Measurements from ENCODE around the gene CHML. TPM values are rescaled to one million over a fixed set of nuclear protein-coding genes. Genes with fewer than 3 reads are reported as not detected.

CHML gene
- total RNA-seq, 1 donor from 2014 or later: 14.2 TPM

DNA sequence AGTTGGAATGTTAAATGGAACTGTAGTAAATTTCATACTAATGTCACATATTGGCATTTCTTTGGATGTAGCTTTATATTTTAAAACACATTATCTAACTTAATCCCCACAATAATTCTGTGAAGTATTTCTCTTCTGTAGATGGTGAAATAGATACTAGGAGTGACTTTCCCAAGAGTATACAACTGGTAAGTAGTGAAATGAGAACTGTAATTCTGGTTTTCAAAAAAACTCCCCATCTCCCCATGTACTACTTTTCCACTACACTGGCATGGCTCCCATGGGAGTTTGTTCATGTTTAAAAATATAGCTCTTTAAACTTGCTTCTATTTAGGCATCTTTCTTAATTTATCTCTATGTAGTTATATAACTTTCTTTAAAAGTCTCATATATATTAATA lies 10.2 kb downstream of the CHML start:
- Mint-ChIP-seq H3K27ac (ENCODE audit: unreplicated experiment) (peak overlapping the region; percentile 10), H3K27me3 (ENCODE audit: unreplicated experiment) (no peaks in the 10 kb centered on the region), H3K9me3 (ENCODE audit: unreplicated experiment) (no peaks in the 10 kb centered on the region), H3K36me3 (ENCODE audit: unreplicated experiment) (peaks cover 13% of the 10 kb centered on the region), H3K4me3 (ENCODE audit: unreplicated experiment) (no peak overlapping the region), H3K4me1 (ENCODE audit: unreplicated experiment) (peaks cover 12% of the 10 kb centered on the region)
- no peak for TF ChIP-seq CTCF (IDR thresholded peaks at IDR 0.05)
- DNase-seq (ENCODE audit: extremely low spot score, unreplicated experiment): no peak

GRCh38 chr1:241627453-241628259 lies 12.5 kb downstream of the CHML start:
- no peak for DNase-seq (ENCODE audit: extremely low spot score, unreplicated experiment)
- H3K9me3 Mint-ChIP-seq (ENCODE audit: unreplicated experiment): no peaks in the 10 kb centered on the region
- H3K36me3 Mint-ChIP-seq (ENCODE audit: unreplicated experiment): peaks cover 7% of the 10 kb centered on the region
- no peak overlapping the region for H3K4me3 Mint-ChIP-seq (ENCODE audit: unreplicated experiment)
- H3K27ac Mint-ChIP-seq (ENCODE audit: unreplicated experiment): no peak overlapping the region
- H3K27me3 Mint-ChIP-seq (ENCODE audit: unreplicated experiment): no peaks in the 10 kb centered on the region
- peak; percentile 67 for TF ChIP-seq CTCF (IDR thresholded peaks at IDR 0.05)
- H3K4me1 Mint-ChIP-seq (ENCODE audit: unreplicated experiment): peaks cover 12% of the 10 kb centered on the region

DNA sequence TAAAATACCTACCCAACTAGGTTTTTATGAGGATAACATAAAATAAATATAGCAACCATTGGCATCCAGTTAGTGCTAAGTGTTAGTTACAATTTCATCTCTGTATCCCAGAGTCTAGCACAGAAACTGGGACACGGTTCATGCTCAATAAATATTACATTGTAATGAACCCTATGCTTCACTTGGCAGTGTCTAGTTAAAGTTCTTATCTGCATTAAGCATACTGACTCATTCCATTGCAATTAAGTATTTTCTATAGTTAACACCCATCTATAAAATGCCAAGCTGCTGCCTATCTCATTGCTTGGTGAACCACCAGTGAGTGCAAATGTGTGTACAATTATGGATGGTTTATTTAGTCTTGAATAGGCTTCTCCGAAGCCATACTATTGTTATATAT lies 15.2 kb downstream of the CHML start:
- Mint-ChIP-seq H3K4me1 (ENCODE audit: unreplicated experiment) (peaks cover 5% of the 10 kb centered on the region), H3K9me3 (ENCODE audit: unreplicated experiment) (no peaks in the 10 kb centered on the region), H3K27me3 (ENCODE audit: unreplicated experiment) (no peaks in the 10 kb centered on the region), H3K4me3 (ENCODE audit: unreplicated experiment) (no peak overlapping the region), H3K36me3 (ENCODE audit: unreplicated experiment) (peaks cover 12% of the 10 kb centered on the region), H3K27ac (ENCODE audit: unreplicated experiment) (no peak overlapping the region)
- TF ChIP-seq CTCF (IDR thresholded peaks at IDR 0.05): no peak
- DNase-seq (ENCODE audit: extremely low spot score, unreplicated experiment): no peak

DNA sequence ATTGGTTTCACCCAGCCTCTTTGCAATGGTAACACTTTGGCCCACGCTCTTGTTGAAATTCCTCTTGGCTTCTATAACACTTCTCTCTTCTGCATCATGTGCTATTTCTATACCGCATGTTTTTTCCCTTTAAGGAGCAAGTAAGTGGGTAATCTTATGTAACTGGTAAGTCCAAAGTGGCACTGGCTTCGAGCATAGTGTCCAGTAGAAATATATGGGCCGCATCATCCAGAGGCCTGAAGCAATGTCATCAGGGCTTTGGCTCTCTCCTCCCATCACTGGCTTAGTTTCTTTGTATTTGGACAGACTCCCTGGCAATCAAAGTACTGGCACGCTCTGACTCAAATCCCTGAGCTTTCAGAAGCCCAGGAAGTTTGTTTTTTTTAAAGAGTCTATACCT lies 17.5 kb downstream of the CHML start:
- Mint-ChIP-seq H3K4me3 (ENCODE audit: unreplicated experiment) (no peak overlapping the region), H3K36me3 (ENCODE audit: unreplicated experiment) (peaks cover 10% of the 10 kb centered on the region), H3K27ac (ENCODE audit: unreplicated experiment) (no peak overlapping the region), H3K27me3 (ENCODE audit: unreplicated experiment) (no peaks in the 10 kb centered on the region), H3K4me1 (ENCODE audit: unreplicated experiment) (no peaks in the 10 kb centered on the region), H3K9me3 (ENCODE audit: unreplicated experiment) (no peaks in the 10 kb centered on the region)
- no peak for DNase-seq (ENCODE audit: extremely low spot score, unreplicated experiment)
- TF ChIP-seq CTCF (IDR thresholded peaks at IDR 0.05): no peak

- no peak for DNase-seq (ENCODE audit: extremely low spot score, unreplicated experiment)
- Mint-ChIP-seq H3K9me3 (ENCODE audit: unreplicated experiment) (no peaks in the 10 kb centered on the region), H3K27me3 (ENCODE audit: unreplicated experiment) (no peaks in the 10 kb centered on the region), H3K4me1 (ENCODE audit: unreplicated experiment) (peaks cover 24% of the 10 kb centered on the region), H3K36me3 (ENCODE audit: unreplicated experiment) (peaks cover 10% of the 10 kb centered on the region), H3K27ac (ENCODE audit: unreplicated experiment) (no peak overlapping the region), H3K4me3 (ENCODE audit: unreplicated experiment) (no peak overlapping the region)
- no peak for TF ChIP-seq CTCF (IDR thresholded peaks at IDR 0.05)
Observed at GRCh38 chr1:241617426-241617825, 22.7 kb downstream of the CHML start.
